ENCODE measurements around the gene TBC1D7.
A peak's percentile ranks its signal among the peaks of the same experiment; 100 is the strongest.

Gene TBC1D7

GRCh38 chr6:13300643-13301590 lies 27.4 kb downstream of the TBC1D7 start:
- no peak for DNase-seq

GRCh38 chr6:13299918-13300317 lies 28.4 kb downstream of the TBC1D7 start:
- TF ChIP-seq GATA1 (IDR thresholded peaks at IDR 0.05; ENCODE audit: low read depth, low read length): no peak
- TF ChIP-seq POLR2A (IDR thresholded peaks at IDR 0.05; ENCODE audit: low read length): no peak

More at GRCh38 chr6:13300643-13301590, 27.4 kb downstream of the TBC1D7 start:
- no peak for TF ChIP-seq POLR2A (IDR thresholded peaks at IDR 0.05; ENCODE audit: low read length)
- TF ChIP-seq GATA1 (IDR thresholded peaks at IDR 0.05; ENCODE audit: low read depth, low read length): no peak

GRCh38 chr6:13299403-13299821 lies 28.9 kb downstream of the TBC1D7 start:
- no peak for DNase-seq

More at GRCh38 chr6:13299918-13300317, 28.4 kb downstream of the TBC1D7 start:
- no peak for DNase-seq

GRCh38 chr6:13298446-13298845 lies 29.9 kb downstream of the TBC1D7 start:
- DNase-seq: no peak
- TF ChIP-seq GATA1 (IDR thresholded peaks at IDR 0.05; ENCODE audit: low read depth, low read length) (no peak), POLR2A (IDR thresholded peaks at IDR 0.05; ENCODE audit: low read length) (no peak)

More at GRCh38 chr6:13299403-13299821, 28.9 kb downstream of the TBC1D7 start:
- TF ChIP-seq GATA1 (IDR thresholded peaks at IDR 0.05; ENCODE audit: low read depth, low read length): no peak
- no peak for TF ChIP-seq POLR2A (IDR thresholded peaks at IDR 0.05; ENCODE audit: low read length)

- TF ChIP-seq GATA1 (IDR thresholded peaks at IDR 0.05; ENCODE audit: low read depth, low read length) (no peak), POLR2A (IDR thresholded peaks at IDR 0.05; ENCODE audit: low read length) (no peak)
- DNase-seq: no peak
Observed at GRCh38 chr6:13297391-13297790, 30.9 kb downstream of the TBC1D7 start.

GRCh38 chr6:13296536-13296997 lies 31.8 kb downstream of the TBC1D7 start:
- DNase-seq: no peak
- no peak for TF ChIP-seq POLR2A (IDR thresholded peaks at IDR 0.05; ENCODE audit: low read length)
- no peak for TF ChIP-seq GATA1 (IDR thresholded peaks at IDR 0.05; ENCODE audit: low read depth, low read length)

GRCh38 chr6:13295576-13295975 lies 32.8 kb downstream of the TBC1D7 start:
- DNase-seq: no peak
- TF ChIP-seq POLR2A (IDR thresholded peaks at IDR 0.05; ENCODE audit: low read length) (no peak), GATA1 (IDR thresholded peaks at IDR 0.05; ENCODE audit: low read depth, low read length) (no peak)

- DNase-seq: no peak
- no peak for TF ChIP-seq POLR2A (IDR thresholded peaks at IDR 0.05; ENCODE audit: low read length)
- TF ChIP-seq GATA1 (IDR thresholded peaks at IDR 0.05; ENCODE audit: low read depth, low read length): no peak
Observed at GRCh38 chr6:13294499-13295069, 33.8 kb downstream of the TBC1D7 start.

GRCh38 chr6:13292774-13293173 lies 35.6 kb downstream of the TBC1D7 start:
- no peak for DNase-seq
- no peak for TF ChIP-seq POLR2A (IDR thresholded peaks at IDR 0.05; ENCODE audit: low read length)
- TF ChIP-seq GATA1 (IDR thresholded peaks at IDR 0.05; ENCODE audit: low read depth, low read length): no peak

- DNase-seq: no peak
- no peak for TF ChIP-seq GATA1 (IDR thresholded peaks at IDR 0.05; ENCODE audit: low read depth, low read length)
- TF ChIP-seq POLR2A (IDR thresholded peaks at IDR 0.05; ENCODE audit: low read length): no peak
Observed at GRCh38 chr6:13290335-13290734, 38.0 kb downstream of the TBC1D7 start.

- DNase-seq: no peak
- TF ChIP-seq GATA1 (IDR thresholded peaks at IDR 0.05; ENCODE audit: low read depth, low read length): no peak
- no peak for TF ChIP-seq POLR2A (IDR thresholded peaks at IDR 0.05; ENCODE audit: low read length)
Observed at GRCh38 chr6:13289789-13290318, 38.5 kb downstream of the TBC1D7 start.

GRCh38 chr6:13288969-13289391 lies 39.4 kb downstream of the TBC1D7 start:
- DNase-seq: no peak
- TF ChIP-seq POLR2A (IDR thresholded peaks at IDR 0.05; ENCODE audit: low read length) (no peak), GATA1 (IDR thresholded peaks at IDR 0.05; ENCODE audit: low read depth, low read length) (no peak)

- TF ChIP-seq GATA1 (IDR thresholded peaks at IDR 0.05; ENCODE audit: low read depth, low read length) (no peak), POLR2A (IDR thresholded peaks at IDR 0.05; ENCODE audit: low read length) (no peak)
- no peak for DNase-seq
Observed at GRCh38 chr6:13288481-13288880, 39.9 kb downstream of the TBC1D7 start.

GRCh38 chr6:13287104-13287503 lies 41.2 kb downstream of the TBC1D7 start:
- peak in 1 of 2 experiments; percentile 5 for DNase-seq
- TF ChIP-seq GATA1 (IDR thresholded peaks at IDR 0.05; ENCODE audit: low read depth, low read length) (no peak), POLR2A (IDR thresholded peaks at IDR 0.05; ENCODE audit: low read length) (no peak)
